Measurements from ENCODE around the gene GIMAP7.

Gene GIMAP7

DNA sequence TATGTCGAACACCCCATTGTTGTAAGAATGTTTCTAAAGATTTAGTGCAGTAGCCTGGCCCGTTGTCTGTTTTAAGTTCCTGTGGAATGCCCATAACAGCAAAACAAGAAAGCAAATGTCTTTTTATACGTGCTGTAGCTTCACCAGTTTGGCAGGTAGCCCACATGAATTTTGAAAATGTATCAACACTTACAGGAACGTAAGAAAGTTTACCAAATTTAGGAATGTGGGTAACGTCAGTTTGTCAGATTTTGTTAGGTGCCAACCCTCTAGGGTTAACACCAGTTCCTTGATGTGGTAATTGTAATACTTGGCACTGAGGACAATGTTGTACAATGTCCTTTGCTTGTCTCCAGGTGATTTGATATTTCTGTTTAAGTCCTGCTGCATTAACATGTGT lies 49.3 kb downstream of the GIMAP7 start:
- TF ChIP-seq, protein P1, sequence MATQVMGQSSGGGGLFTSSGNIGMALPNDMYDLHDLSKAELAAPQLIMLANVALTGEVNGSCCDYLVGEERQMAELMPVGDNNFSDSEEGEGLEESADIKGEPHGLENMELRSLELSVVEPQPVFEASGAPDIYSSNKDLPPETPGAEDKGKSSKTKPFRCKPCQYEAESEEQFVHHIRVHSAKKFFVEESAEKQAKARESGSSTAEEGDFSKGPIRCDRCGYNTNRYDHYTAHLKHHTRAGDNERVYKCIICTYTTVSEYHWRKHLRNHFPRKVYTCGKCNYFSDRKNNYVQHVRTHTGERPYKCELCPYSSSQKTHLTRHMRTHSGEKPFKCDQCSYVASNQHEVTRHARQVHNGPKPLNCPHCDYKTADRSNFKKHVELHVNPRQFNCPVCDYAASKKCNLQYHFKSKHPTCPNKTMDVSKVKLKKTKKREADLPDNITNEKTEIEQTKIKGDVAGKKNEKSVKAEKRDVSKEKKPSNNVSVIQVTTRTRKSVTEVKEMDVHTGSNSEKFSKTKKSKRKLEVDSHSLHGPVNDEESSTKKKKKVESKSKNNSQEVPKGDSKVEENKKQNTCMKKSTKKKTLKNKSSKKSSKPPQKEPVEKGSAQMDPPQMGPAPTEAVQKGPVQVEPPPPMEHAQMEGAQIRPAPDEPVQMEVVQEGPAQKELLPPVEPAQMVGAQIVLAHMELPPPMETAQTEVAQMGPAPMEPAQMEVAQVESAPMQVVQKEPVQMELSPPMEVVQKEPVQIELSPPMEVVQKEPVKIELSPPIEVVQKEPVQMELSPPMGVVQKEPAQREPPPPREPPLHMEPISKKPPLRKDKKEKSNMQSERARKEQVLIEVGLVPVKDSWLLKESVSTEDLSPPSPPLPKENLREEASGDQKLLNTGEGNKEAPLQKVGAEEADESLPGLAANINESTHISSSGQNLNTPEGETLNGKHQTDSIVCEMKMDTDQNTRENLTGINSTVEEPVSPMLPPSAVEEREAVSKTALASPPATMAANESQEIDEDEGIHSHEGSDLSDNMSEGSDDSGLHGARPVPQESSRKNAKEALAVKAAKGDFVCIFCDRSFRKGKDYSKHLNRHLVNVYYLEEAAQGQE (IDR thresholded peaks at IDR 0.05; ENCODE audit: insufficient read depth in 1 of 2, low read depth in 2 of 2, low read length in 2 of 2), result no peak
- TF ChIP-seq TAF1 (IDR thresholded peaks at IDR 0.05; ENCODE audit: borderline replicate concordance, insufficient read depth, low read length) (no peak), FOXP2 (optimal IDR thresholded peaks at IDR 0.05; ENCODE audit: borderline replicate concordance, extremely low read depth, extremely low read length, insufficient read depth) (no peak), POLR2AphosphoS5 (IDR thresholded peaks at IDR 0.05; ENCODE audit: low read depth, low read length) (no peak), SIN3A (IDR thresholded peaks at IDR 0.05; ENCODE audit: borderline replicate concordance, insufficient read depth, low read length) (no peak)

DNA sequence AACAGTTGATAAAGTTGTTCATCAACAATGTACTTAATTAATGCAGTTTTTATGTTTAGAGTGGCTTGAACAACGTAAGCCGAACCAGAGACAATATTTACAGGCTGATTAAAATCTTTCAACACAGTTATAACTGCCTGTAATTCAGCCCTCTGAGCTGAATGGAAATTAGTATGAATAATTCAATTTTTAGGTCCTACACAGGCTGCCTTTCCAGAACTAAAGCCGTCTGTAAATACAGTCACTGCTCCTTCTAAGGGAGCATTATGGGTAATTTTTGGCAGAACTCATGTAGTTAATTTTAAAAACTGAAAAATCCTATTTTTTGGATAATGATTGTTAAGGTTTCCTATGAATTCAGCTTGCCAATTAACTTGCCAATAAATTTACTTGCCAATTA lies 49.9 kb downstream of the GIMAP7 start:
- TF ChIP-seq, protein P1 (IDR thresholded peaks at IDR 0.05; ENCODE audit: insufficient read depth in 1 of 2, low read depth in 2 of 2, low read length in 2 of 2), result no peak
- TF ChIP-seq FOXP2 (optimal IDR thresholded peaks at IDR 0.05; ENCODE audit: borderline replicate concordance, extremely low read depth, extremely low read length, insufficient read depth) (no peak), POLR2AphosphoS5 (IDR thresholded peaks at IDR 0.05; ENCODE audit: low read depth, low read length) (no peak), SIN3A (IDR thresholded peaks at IDR 0.05; ENCODE audit: borderline replicate concordance, insufficient read depth, low read length) (no peak), TAF1 (IDR thresholded peaks at IDR 0.05; ENCODE audit: borderline replicate concordance, insufficient read depth, low read length) (no peak)

DNA sequence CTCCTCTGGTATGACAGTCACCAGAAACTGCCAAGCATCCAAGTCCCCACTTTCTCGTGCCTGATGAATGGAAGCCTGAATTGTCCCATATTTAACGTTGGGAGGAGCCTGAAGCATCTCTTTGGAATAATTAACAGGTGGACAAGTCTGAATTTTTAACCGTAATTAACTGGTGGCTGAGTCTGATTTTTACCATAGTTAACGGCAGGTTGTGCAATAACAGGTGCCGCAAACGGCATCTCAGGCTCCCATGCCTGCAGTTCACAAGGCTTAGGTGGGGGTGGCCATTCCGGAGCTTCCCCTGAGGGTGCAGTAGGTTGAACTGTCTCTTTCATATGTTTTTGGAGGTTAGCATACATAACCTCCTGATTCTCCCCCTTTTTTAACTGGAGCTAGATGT lies 50.6 kb downstream of the GIMAP7 start:
- no peak for TF ChIP-seq FOXP2 (optimal IDR thresholded peaks at IDR 0.05; ENCODE audit: borderline replicate concordance, extremely low read depth, extremely low read length, insufficient read depth)
- no peak for TF ChIP-seq SIN3A (IDR thresholded peaks at IDR 0.05; ENCODE audit: borderline replicate concordance, insufficient read depth, low read length)
- TF ChIP-seq TAF1 (IDR thresholded peaks at IDR 0.05; ENCODE audit: borderline replicate concordance, insufficient read depth, low read length), result no peak
- no peak for TF ChIP-seq POLR2AphosphoS5 (IDR thresholded peaks at IDR 0.05; ENCODE audit: low read depth, low read length)
- TF ChIP-seq, protein P1 (IDR thresholded peaks at IDR 0.05; ENCODE audit: insufficient read depth in 1 of 2, low read depth in 2 of 2, low read length in 2 of 2), result no peak

DNA sequence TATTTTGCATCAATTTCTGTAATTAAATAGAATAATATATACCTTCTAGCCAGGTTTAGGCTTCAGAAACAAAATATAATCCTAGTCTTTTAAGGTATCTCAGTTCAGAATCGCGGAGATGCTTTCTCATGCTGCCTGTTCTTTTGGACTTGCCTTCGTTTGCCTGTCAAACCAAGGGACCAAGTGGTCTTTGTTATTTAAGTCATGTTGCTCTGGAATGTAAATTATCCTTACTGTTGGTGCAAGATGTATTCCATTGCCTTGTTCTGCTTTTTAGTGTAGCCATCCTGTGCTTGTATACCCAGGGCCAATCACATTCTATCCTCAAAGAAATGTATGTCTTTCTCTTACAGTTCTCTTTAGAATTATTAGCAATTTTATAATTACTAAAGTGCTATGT lies 51.5 kb downstream of the GIMAP7 start:
- no peak for TF ChIP-seq TAF1 (IDR thresholded peaks at IDR 0.05; ENCODE audit: borderline replicate concordance, insufficient read depth, low read length)
- no peak for TF ChIP-seq POLR2AphosphoS5 (IDR thresholded peaks at IDR 0.05; ENCODE audit: low read depth, low read length)
- TF ChIP-seq, protein P1 (IDR thresholded peaks at IDR 0.05; ENCODE audit: insufficient read depth in 1 of 2, low read depth in 2 of 2, low read length in 2 of 2), result no peak
- no peak for TF ChIP-seq FOXP2 (optimal IDR thresholded peaks at IDR 0.05; ENCODE audit: borderline replicate concordance, extremely low read depth, extremely low read length, insufficient read depth)
- TF ChIP-seq SIN3A (IDR thresholded peaks at IDR 0.05; ENCODE audit: borderline replicate concordance, insufficient read depth, low read length), result no peak

DNA sequence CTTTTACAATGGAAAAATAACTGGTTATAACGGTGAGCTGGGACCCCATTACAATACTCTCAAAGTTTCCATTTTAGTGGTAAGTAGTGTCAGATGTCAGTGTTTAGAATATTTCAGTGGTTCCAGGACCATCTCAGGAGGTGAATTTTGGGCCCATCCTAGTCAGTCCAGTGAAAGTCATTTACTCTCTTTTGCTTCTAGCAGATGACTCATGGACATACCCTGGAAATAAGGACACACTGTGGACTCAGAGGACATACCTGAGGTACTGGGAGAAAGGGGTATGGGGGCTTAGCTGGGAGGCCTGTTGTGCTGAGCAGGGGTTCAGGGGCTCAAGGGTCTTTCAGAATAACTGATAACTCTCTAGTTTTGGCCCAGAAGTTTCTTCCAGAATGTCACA lies 51.9 kb downstream of the GIMAP7 start:
- TF ChIP-seq, protein P1 (IDR thresholded peaks at IDR 0.05; ENCODE audit: insufficient read depth in 1 of 2, low read depth in 2 of 2, low read length in 2 of 2), result no peak
- TF ChIP-seq FOXP2 (optimal IDR thresholded peaks at IDR 0.05; ENCODE audit: borderline replicate concordance, extremely low read depth, extremely low read length, insufficient read depth) (no peak), TAF1 (IDR thresholded peaks at IDR 0.05; ENCODE audit: borderline replicate concordance, insufficient read depth, low read length) (no peak), SIN3A (IDR thresholded peaks at IDR 0.05; ENCODE audit: borderline replicate concordance, insufficient read depth, low read length) (no peak), POLR2AphosphoS5 (IDR thresholded peaks at IDR 0.05; ENCODE audit: low read depth, low read length) (no peak)

Measured in PFSK-1 (cell line).